ENCODE data around the gene MYH13. TPM values are rescaled to one million over a fixed set of nuclear protein-coding genes. Genes with fewer than 3 reads are reported as not detected.

MYH13 gene
- total and polyA plus RNA-seq, 10 of the 15 experiments (the other 5 are each of a cell fraction or from before 2014, with no cell fraction given), result 0.01 to 0.04 (median 0.03) TPM; not detected in 4

DNA sequence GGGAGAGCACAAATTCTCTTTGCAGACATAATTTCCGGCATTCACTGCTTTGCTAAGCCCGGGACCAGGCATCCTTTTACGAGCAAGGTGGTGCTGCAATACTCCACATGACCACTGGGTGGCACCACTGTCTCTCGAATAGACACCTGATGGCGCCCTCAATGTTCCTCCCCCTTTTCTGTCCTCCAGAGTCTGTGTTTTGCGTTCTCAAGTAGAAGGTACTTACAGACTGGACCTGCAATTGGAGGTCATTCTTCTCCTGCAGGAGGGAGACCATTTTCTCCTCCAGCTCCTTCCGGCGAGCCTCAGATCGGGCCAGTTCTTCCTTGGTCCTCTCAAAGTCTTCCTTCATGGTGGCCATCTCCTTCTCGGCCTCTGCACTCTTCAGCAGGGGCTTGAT, 45.2 kb downstream of the MYH13 start (continued):
- TF ChIP-seq, protein P1, sequence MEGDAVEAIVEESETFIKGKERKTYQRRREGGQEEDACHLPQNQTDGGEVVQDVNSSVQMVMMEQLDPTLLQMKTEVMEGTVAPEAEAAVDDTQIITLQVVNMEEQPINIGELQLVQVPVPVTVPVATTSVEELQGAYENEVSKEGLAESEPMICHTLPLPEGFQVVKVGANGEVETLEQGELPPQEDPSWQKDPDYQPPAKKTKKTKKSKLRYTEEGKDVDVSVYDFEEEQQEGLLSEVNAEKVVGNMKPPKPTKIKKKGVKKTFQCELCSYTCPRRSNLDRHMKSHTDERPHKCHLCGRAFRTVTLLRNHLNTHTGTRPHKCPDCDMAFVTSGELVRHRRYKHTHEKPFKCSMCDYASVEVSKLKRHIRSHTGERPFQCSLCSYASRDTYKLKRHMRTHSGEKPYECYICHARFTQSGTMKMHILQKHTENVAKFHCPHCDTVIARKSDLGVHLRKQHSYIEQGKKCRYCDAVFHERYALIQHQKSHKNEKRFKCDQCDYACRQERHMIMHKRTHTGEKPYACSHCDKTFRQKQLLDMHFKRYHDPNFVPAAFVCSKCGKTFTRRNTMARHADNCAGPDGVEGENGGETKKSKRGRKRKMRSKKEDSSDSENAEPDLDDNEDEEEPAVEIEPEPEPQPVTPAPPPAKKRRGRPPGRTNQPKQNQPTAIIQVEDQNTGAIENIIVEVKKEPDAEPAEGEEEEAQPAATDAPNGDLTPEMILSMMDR (IDR thresholded peaks at IDR 0.05 in 2 of 3, conservative IDR thresholded peaks at IDR 0.05 in 1 of 3; ENCODE audit: control insufficient read depth in 2 of 3, extremely low read depth in 1 of 3, insufficient read depth in 1 of 3, low read depth in 3 of 3, low read length in 3 of 3), result peak; percentile 88 to 96 (median 94)
- TF ChIP-seq EZH2 (IDR thresholded peaks at IDR 0.05; ENCODE audit: borderline replicate concordance, control insufficient read depth, low read depth, low read length) (no peak), SMC3 (IDR thresholded peaks at IDR 0.05; ENCODE audit: borderline replicate concordance, low read length) (peak; percentile 85), ZBTB11 (CRISPR knock-in tag; IDR thresholded peaks at IDR 0.05) (no peak), YY1 (IDR thresholded peaks at IDR 0.05; ENCODE audit: low read depth, low read length) (peak; percentile 61; the same call in 1 of the 2 replicates), NRF1 (conservative IDR thresholded peaks at IDR 0.05; ENCODE audit: low read depth, low read length) (no peak), RB1 (IDR thresholded peaks at IDR 0.05; ENCODE audit: borderline replicate concordance) (peak; percentile 24; the same call in 1 of the 2 replicates)
- TF ChIP-seq, protein P2, sequence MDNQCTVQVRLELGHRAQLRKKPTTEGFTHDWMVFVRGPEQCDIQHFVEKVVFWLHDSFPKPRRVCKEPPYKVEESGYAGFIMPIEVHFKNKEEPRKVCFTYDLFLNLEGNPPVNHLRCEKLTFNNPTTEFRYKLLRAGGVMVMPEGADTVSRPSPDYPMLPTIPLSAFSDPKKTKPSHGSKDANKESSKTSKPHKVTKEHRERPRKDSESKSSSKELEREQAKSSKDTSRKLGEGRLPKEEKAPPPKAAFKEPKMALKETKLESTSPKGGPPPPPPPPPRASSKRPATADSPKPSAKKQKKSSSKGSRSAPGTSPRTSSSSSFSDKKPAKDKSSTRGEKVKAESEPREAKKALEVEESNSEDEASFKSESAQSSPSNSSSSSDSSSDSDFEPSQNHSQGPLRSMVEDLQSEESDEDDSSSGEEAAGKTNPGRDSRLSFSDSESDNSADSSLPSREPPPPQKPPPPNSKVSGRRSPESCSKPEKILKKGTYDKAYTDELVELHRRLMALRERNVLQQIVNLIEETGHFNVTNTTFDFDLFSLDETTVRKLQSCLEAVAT (IDR thresholded peaks at IDR 0.05), result no peak

Measured in GM12878 (cell line).